HG03354 (cell line): ENCODE data around the gene SMYD3.

ENCODE experiments used
- ATAC-seq: cut with Tn5 transposase; IDR thresholded peaks from one replicate; pipeline ENCODE4 v1.9.1; 2021; ENCODE audit warnings: mild to moderate bottlenecking; ENCODE audit not compliant: unreplicated experiment, poor library complexity, severe bottlenecking

The SMYD3 gene

GRCh38 chr1:245858722-245859492, 648.2 kb downstream of the SMYD3 start:
- no peak for ATAC-seq

GRCh38 chr1:245858022-245858721, 648.9 kb downstream of the SMYD3 start:
- no peak for ATAC-seq

- no peak for ATAC-seq
Measured at GRCh38 chr1:245856944-245857531, 650.0 kb downstream of the SMYD3 start.

- ATAC-seq: no peak
Measured at GRCh38 chr1:245855846-245856730, 651.0 kb downstream of the SMYD3 start.

GRCh38 chr1:245853291-245853690, 653.8 kb downstream of the SMYD3 start:
- no peak for ATAC-seq

GRCh38 chr1:245843101-245843500, 664.0 kb downstream of the SMYD3 start:
- no peak for ATAC-seq

GRCh38 chr1:245842106-245842505, 665.0 kb downstream of the SMYD3 start:
- ATAC-seq: no peak

GRCh38 chr1:245840971-245841370, 666.1 kb downstream of the SMYD3 start:
- no peak for ATAC-seq

- no peak for ATAC-seq
Measured at GRCh38 chr1:245837718-245838117, 669.4 kb downstream of the SMYD3 start.

- no peak for ATAC-seq
Measured at GRCh38 chr1:245835386-245835785, 671.7 kb downstream of the SMYD3 start.

GRCh38 chr1:245834002-245834401, 673.1 kb downstream of the SMYD3 start:
- no peak for ATAC-seq

- ATAC-seq: no peak
Measured at GRCh38 chr1:245832771-245833527, 674.1 kb downstream of the SMYD3 start.

- ATAC-seq: no peak
Measured at GRCh38 chr1:245831518-245831917, 675.6 kb downstream of the SMYD3 start.

GRCh38 chr1:245829826-245830225, 677.3 kb downstream of the SMYD3 start:
- ATAC-seq: no peak

- ATAC-seq: no peak
Measured at GRCh38 chr1:245829194-245829593, 677.9 kb downstream of the SMYD3 start.

GRCh38 chr1:245827301-245827700, 679.8 kb downstream of the SMYD3 start:
- ATAC-seq: no peak

GRCh38 chr1:245825128-245825901, 681.8 kb downstream of the SMYD3 start:
- no peak for ATAC-seq

- no peak for ATAC-seq
Measured at GRCh38 chr1:245823408-245824147, 683.5 kb downstream of the SMYD3 start.
